Measurements from ENCODE around the gene KMO.
A peak's percentile ranks its signal among the peaks of the same experiment; 100 is the strongest.

Gene KMO

DNA sequence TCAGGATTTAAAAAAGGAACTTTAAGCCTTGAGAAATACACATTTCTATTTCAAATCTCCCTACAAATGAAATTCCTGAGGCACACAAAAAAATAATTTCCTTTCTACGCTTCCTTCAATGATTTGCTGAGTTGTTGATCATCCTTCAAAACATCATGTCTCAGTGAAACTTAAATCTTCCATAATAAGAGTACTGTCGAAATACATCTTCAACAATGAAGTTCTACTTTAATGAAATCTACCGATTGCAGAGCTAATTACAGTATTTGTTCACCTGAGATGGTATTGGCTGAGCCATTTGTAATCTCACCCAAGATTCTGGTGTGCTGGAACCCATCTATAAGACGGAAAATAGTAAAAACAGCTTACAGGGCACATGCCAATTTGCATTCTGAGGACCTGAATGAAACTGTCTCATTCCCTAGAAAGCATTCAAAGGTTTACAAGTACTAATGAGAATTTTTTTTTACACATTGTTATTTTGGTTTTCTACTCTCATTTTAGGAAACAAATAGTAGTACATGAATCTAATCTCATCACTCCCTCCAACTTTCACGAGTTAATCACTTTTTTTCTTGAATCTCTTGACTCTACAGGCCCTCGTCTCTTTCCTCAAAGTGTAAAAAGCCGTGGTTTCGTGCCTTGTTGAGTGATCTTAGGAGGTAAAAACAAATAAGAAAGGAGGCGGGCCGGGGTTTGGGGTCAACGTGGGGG is 106.9 kb downstream of the KMO start:
- no peak for DNase-seq
- intact Hi-C loops (cut with DNase I): no loop called here

GRCh38 chr1:241639623-241640148 is 107.5 kb downstream of the KMO start:
- intact Hi-C loops (cut with DNase I): loop anchor here (5.0 kb wide), 1 partner anchor 208 kb away; the partner anchor contains the start of gene EXO1
- DNase-seq: peak in 31 of 42 donors; percentile 4 to 56 (median 20)

- DNase-seq: peak; percentile 81 to 98 (median 95)
- intact Hi-C loops (cut with DNase I): loop anchor here (5.0 kb wide), 1 partner anchor 207 kb away; the partner anchor contains the start of gene EXO1
These were observed 108.1 kb downstream of the KMO start, which contains the start of the genes CHML and OPN3 for GRCh38 chr1:241640149-241640866. TSS of gene CHML (minus strand) at chr1:241640369. CDS start at chr1:241635766, 4,603 bp downstream. TSS of gene OPN3 (minus strand) at chr1:241640369. CDS start at chr1:241640254, 115 bp downstream.

GRCh38 chr1:241640867-241641622 is 108.9 kb downstream of the KMO start:
- intact Hi-C loops (cut with DNase I): loop anchor here (5.0 kb wide), 1 partner anchor 206 kb away; the partner anchor contains the start of gene EXO1

GRCh38 chr1:241641773-241642592 is 109.8 kb downstream of the KMO start:
- intact Hi-C loops (cut with DNase I): loop anchor here (5.0 kb wide), 1 partner anchor 205 kb away; the partner anchor contains the start of gene EXO1

More at GRCh38 chr1:241640867-241641622, 108.9 kb downstream of the KMO start:
- peak in 3 of 42 donors; percentile 8 to 44 (median 14) for DNase-seq

DNA sequence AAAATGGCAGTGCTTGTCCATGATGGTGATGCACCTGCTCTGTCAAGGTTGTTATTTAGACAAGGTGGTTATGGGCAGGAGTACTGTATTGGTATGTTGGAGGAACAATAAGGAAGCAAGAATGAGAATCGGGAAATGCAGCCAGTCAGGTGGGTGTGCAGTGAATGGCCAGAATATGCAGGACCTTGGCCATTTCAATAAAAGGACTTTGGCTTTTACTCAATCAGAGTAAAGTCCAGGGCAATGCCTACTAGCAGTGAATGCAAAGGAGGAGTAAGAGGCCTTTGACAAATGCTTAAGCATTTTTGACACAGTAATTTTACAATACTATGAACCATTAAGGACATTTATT is 110.4 kb downstream of the KMO start:
- intact Hi-C loops (cut with DNase I): loop anchor here (5.0 kb wide), 1 partner anchor 205 kb away; the partner anchor contains the start of gene EXO1
- DNase-seq: no peak

More at GRCh38 chr1:241641773-241642592, 109.8 kb downstream of the KMO start:
- DNase-seq: no peak

- intact Hi-C loops (cut with DNase I): loop anchor here (5.0 kb wide), 1 partner anchor 203 kb away; the partner anchor contains the start of gene EXO1
These were observed 112.1 kb downstream of the KMO start for GRCh38 chr1:241644259-241644658.

GRCh38 chr1:241645199-241645598 is 113.0 kb downstream of the KMO start:
- no peak for DNase-seq
- intact Hi-C loops (cut with DNase I): no loop called here

More at GRCh38 chr1:241644259-241644658, 112.1 kb downstream of the KMO start:
- DNase-seq: no peak

Data from head of caudate nucleus (tissue), 42 donors.